GM12878 (cell line): ENCODE data around the gene FRMD8. TPM values are rescaled to one million over a fixed set of nuclear protein-coding genes. Genes with fewer than 3 reads are reported as not detected.

Experiments used
- ATAC-seq: fragments of 200-7000 bp; cut with Tn5 transposase; 3 replicates; pipeline ENCODE4 v1.9.1; 2020; ENCODE audit warnings: mild to moderate bottlenecking, moderate library complexity
- BruUV-seq: library from RNA; stranded (reverse); fragments of 400-500 nt; replicated peaks from 2 replicates; lab custom pipeline; 2021; lab: Mats Ljungman, UMichigan
- CTCF ChIA-PET: fragments of 300-600 bp; sonication (Branson Sonifier 250); formaldehyde crosslinking; extraction: SDS; loops from one replicate; lab custom pipeline; 2021; ENCODE audit warnings: inconsistent platforms; lab: Yijun Ruan, JAX
- POLR2A ChIA-PET: fragments of 350-600 bp; formaldehyde crosslinking; extraction: SDS; loops from one replicate; lab custom pipeline; 2021; ENCODE audit warnings: inconsistent platforms; lab: Charles Lee
- RAD21 ChIA-PET: fragments of 300-600 bp; sonication (Branson Sonifier 250); formaldehyde crosslinking; loops from one replicate; lab custom pipeline; 2023; ENCODE audit warnings: antibody characterized with exemption; ENCODE audit not compliant: unreplicated experiment; lab: Charles Lee
- SMC1A ChIA-PET: fragments of 300-600 bp; sonication (Branson Sonifier 250); formaldehyde crosslinking; loops from one replicate; lab custom pipeline; 2023; ENCODE audit not compliant: unreplicated experiment, uncharacterized antibody; lab: Charles Lee
- DNase-seq: peaks from one replicate; pipeline ENCODE4 v3.0.0-alpha.2; 2011; ENCODE audit warnings: low read depth, low spot score
- FAIRE-seq: peaks from 3 replicates; lab custom pipeline; 2011; peaks lifted over from hg19 to GRCh38; lab: Jason Lieb, UNC
- H2AFZ ChIP-seq: 2 replicates; pipeline ENCODE4 v1.6.0; 2011; ENCODE audit warnings: low read depth, low read length, control low read depth; ENCODE audit not compliant: control insufficient read depth
- H3K27ac ChIP-seq: 2 replicates; pipeline ENCODE4 v1.5.1; 2011; ENCODE audit warnings: control low read depth; ENCODE audit not compliant: control insufficient read depth, insufficient read depth
- H3K27me3 ChIP-seq, 2 experiments: replicated peaks in 1 of 2; 2 replicates each; pipeline versions ENCODE4 v1.6.0 to v1.6.1; 2011; ENCODE audit warnings: low read length in 1 of 2; ENCODE audit not compliant: control insufficient read depth in 2 of 2, insufficient read depth in 2 of 2
- H3K36me3 ChIP-seq, 2 experiments: 2 replicates each; pipeline ENCODE4 v1.5.1; 2011; ENCODE audit warnings: low read length in 1 of 2; ENCODE audit not compliant: control insufficient read depth in 2 of 2, insufficient read depth in 2 of 2
- H3K4me1 ChIP-seq: 2 replicates; pipeline ENCODE4 v1.6.1; 2011; ENCODE audit warnings: mild to moderate bottlenecking, low read length, moderate library complexity, mixed read lengths; ENCODE audit not compliant: control insufficient read depth, insufficient read depth
- H3K4me2 ChIP-seq: 2 replicates; pipeline ENCODE4 v1.6.0; 2011; ENCODE audit warnings: control low read depth; ENCODE audit not compliant: control insufficient read depth, insufficient read depth
- H3K4me3 ChIP-seq: fragments of 200-600 bp; sonication (generic); 2 replicates; pipeline ENCODE4 v1.5.1; 2016
- H3K79me2 ChIP-seq: 2 replicates; pipeline ENCODE4 v1.6.0; 2011; ENCODE audit warnings: low read length; ENCODE audit not compliant: control insufficient read depth, insufficient read depth
- H3K9ac ChIP-seq: 2 replicates; pipeline ENCODE4 v1.8.0; 2011; ENCODE audit warnings: low read length, control low read depth, mixed read lengths; ENCODE audit not compliant: control insufficient read depth, insufficient read depth
- H3K9me3 ChIP-seq: replicated peaks from 3 replicates; pipeline ENCODE4 v1.5.1; 2011; ENCODE audit warnings: mild to moderate bottlenecking, low read length; ENCODE audit not compliant: control insufficient read depth, insufficient read depth
- H4K20me1 ChIP-seq: 2 replicates; pipeline ENCODE4 v1.6.0; 2011; ENCODE audit not compliant: control insufficient read depth, insufficient read depth
- BMI1 ChIP-seq: fragments of 450-650 bp; IDR thresholded peaks from 2 replicates; pipeline ENCODE4 v1.6.1; 2016; ENCODE audit warnings: mild to moderate bottlenecking, moderate library complexity, borderline replicate concordance
- ESRRA ChIP-seq: IDR thresholded peaks from 2 replicates; pipeline ENCODE4 v1.6.1; 2012; ENCODE audit warnings: mild to moderate bottlenecking, low read length, improper control_type of control experiment
- EZH2 ChIP-seq: IDR thresholded peaks from 2 replicates; pipeline ENCODE4 v1.6.1; 2012; ENCODE audit warnings: low read depth, mild to moderate bottlenecking, control low read depth, inconsistent platforms, low read length, borderline replicate concordance; ENCODE audit not compliant: control insufficient read depth
- HDAC2 ChIP-seq: fragments of 200-600 bp; sonication (generic); IDR thresholded peaks from 2 replicates; pipeline ENCODE4 v1.6.1; 2017
- JUNB ChIP-seq: IDR thresholded peaks from 2 replicates; pipeline ENCODE4 v1.6.1; 2016; ENCODE audit warnings: antibody characterized with exemption, mild to moderate bottlenecking
- JUND ChIP-seq: IDR thresholded peaks from 2 replicates; pipeline ENCODE4 v1.6.1; 2012; ENCODE audit warnings: low read depth, mild to moderate bottlenecking, low read length, improper control_type of control experiment, moderate library complexity
- KLF5 ChIP-seq: fragments of 450-650 bp; IDR thresholded peaks from 2 replicates; pipeline ENCODE4 v1.6.1; 2014; ENCODE audit warnings: mild to moderate bottlenecking; ENCODE audit not compliant: partially characterized antibody
- RUNX3 ChIP-seq: IDR thresholded peaks from 2 replicates; pipeline ENCODE4 v1.6.1; 2012; ENCODE audit warnings: low read length, inconsistent platforms
- SMAD5 ChIP-seq: IDR thresholded peaks from 2 replicates; pipeline ENCODE4 v1.6.1; 2016; ENCODE audit warnings: antibody characterized with exemption, low read depth
- ZBED1 ChIP-seq: IDR thresholded peaks from 2 replicates; pipeline ENCODE4 v1.6.1; 2016; ENCODE audit warnings: borderline replicate concordance
- WGBS: methylation state at CpG from one replicate; pipeline ENCODE4 v1.1.6; 2016; ENCODE audit warnings: low lambda C conversion rate; ENCODE audit not compliant: insufficient replicate concordance, insufficient coverage; ENCODE audit errors: missing lambda C conversion rate; 5-methylcytosine and 5-hydroxymethylcytosine counted together
- in situ Hi-C: fragments of 300-500 bp; cut with MboI; formaldehyde crosslinking; loops from 9 replicates; pipeline ENCODE4 v1.14.3; 2018; ENCODE audit warnings: mixed read lengths
- intact Hi-C: fragments of 100-400 bp; cut with micrococcal nuclease; formaldehyde crosslinking; loops from one replicate; pipeline ENCODE4 v1.14.2; 2022; ENCODE audit not compliant: unreplicated experiment
- polyA plus RNA-seq, 11 experiments: library from polyadenylated mRNA; depleted of rRNA in 4 of 11; unstranded in 6 of 11; stranded (reverse) in 5 of 11; fragments of >200 nt; fragmentation: Nextera tagmentation in 4 of 11; fragmentation: Illumina TruSeq in 1 of 11; extraction: Ambion mirVana in 4 of 11; extraction: Trizol in 1 of 11; gene quantifications; 1 replicate in 1 of 11; 2 replicates in 10 of 11; pipeline versions ENCODE4 v1.2.1 to v1.2.3, GENCODE V29; 2011 to 2016; ENCODE audit warnings: inconsistent platforms in 2 of 11, missing spikeins in 2 of 11, low read depth in 1 of 11
- total RNA-seq, 4 experiments: library from RNA; depleted of rRNA in 3 of 4; stranded (reverse); fragments of >200 nt in 3 of 4; fragmentation: Illumina TruSeq in 1 of 4; extraction: Trizol in 1 of 4; gene quantifications; 2 replicates each; pipeline versions ENCODE4 v1.2.1 to v1.2.3, GENCODE V29; 2013 to 2021
- TF ChIP-seq, protein P1 (sequence below): IDR thresholded peaks from 2 replicates; pipeline ENCODE4 v1.6.1; 2011; ENCODE audit warnings: mild to moderate bottlenecking, low read depth, low read length, moderate library complexity; ENCODE audit not compliant: insufficient replicate concordance
- TF ChIP-seq, protein P2 (sequence below): IDR thresholded peaks from 2 replicates; pipeline ENCODE4 v1.6.1; 2011; ENCODE audit warnings: low read depth, low read length, improper control_type of control experiment, borderline replicate concordance
- TF ChIP-seq, protein P3 (sequence below): fragments of 450-650 bp; IDR thresholded peaks from 2 replicates; pipeline ENCODE4 v1.6.1; 2017; ENCODE audit warnings: mild to moderate bottlenecking
- TF ChIP-seq, protein P4 (sequence below): fragments of 450-650 bp; IDR thresholded peaks from 2 replicates; pipeline ENCODE4 v1.6.1; 2017; ENCODE audit warnings: antibody characterized with exemption, mild to moderate bottlenecking, moderate library complexity

Gene FRMD8
- total and polyA plus RNA-seq, 10 of the 15 experiments (the other 5 are each of a cell fraction or from before 2014, with no cell fraction given): 8.3 to 69.4 (median 28.0) TPM

DNA sequence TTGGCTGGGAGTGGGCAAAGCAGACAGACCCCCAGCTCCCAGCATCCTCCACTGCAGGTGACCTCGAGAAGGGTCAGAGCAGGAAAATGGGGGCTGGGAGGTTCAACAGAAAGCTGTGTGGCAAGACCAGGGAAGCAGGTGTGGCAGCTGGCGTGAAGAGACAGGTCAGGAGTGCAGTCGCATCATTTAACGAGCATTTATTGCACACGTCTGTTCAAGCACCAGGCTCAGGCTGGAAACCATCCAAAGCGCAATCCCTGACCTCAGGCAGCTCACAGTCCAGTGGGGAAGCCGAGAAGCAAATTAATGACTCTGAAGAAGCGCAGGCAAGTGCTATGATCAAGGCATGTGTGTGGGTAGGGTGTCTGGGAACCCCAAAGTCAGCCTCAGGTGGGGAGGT is 11.4 kb upstream of the FRMD8 start:
- ATAC-seq (no peak), DNase-seq (no peak), FAIRE-seq (no peak)
- Histone ChIP-seq H3K4me3 (no peak overlapping the region), H3K79me2 (no peaks in the 10 kb centered on the region), H3K4me1 (peaks cover 18% of the 10 kb centered on the region), H3K27me3 (no peaks in the 10 kb centered on the region), H3K36me3 (peaks cover 0 to 3% of the 10 kb centered on the region in 2 experiments; a peak in 2 of 4 replicates), H3K27ac (no peak overlapping the region), H3K9me3 (no peaks in the 10 kb centered on the region), H3K9ac (no peak overlapping the region), H3K4me2 (no peak overlapping the region), H2AFZ (no peak overlapping the region), H4K20me1 (no peaks in the 10 kb centered on the region)
- ChIA-PET RAD21 (no interaction called here), SMC1A (interaction anchor here (1.1 kb wide), 1 partner anchor 14 kb away, joined by 3 read pairs; no protein-coding TSS in a partner anchor), POLR2A (interaction anchor here (0.6 to 1.3 kb wide), 2 partner anchors 21 to 32 kb away, joined by 3 to 4 read pairs; no protein-coding TSS in a partner anchor), CTCF (interaction anchor here (1.4 kb wide), 1 partner anchor 94 kb away, joined by 4 read pairs; no protein-coding TSS in a partner anchor)
- in situ Hi-C loops (no loop called here), intact Hi-C loops (no loop called here)
- WGBS: 81% methylated on average over 8 of the region's 8 CpGs
- BruUV-seq: no TSS peak
- TF ChIP-seq KLF5 (no peak), ESRRA (no peak), SMAD5 (no peak), JUND (no peak), JUNB (no peak), BMI1 (no peak), RUNX3 (no peak), EZH2 (no peak), HDAC2 (no peak), ZBED1 (no peak)
- TF ChIP-seq, protein P1, sequence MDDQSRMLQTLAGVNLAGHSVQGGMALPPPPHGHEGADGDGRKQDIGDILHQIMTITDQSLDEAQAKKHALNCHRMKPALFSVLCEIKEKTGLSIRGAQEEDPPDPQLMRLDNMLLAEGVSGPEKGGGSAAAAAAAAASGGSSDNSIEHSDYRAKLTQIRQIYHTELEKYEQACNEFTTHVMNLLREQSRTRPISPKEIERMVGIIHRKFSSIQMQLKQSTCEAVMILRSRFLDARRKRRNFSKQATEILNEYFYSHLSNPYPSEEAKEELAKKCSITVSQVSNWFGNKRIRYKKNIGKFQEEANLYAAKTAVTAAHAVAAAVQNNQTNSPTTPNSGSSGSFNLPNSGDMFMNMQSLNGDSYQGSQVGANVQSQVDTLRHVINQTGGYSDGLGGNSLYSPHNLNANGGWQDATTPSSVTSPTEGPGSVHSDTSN: no peak
- TF ChIP-seq, protein P2, sequence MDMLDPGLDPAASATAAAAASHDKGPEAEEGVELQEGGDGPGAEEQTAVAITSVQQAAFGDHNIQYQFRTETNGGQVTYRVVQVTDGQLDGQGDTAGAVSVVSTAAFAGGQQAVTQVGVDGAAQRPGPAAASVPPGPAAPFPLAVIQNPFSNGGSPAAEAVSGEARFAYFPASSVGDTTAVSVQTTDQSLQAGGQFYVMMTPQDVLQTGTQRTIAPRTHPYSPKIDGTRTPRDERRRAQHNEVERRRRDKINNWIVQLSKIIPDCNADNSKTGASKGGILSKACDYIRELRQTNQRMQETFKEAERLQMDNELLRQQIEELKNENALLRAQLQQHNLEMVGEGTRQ: no peak
- TF ChIP-seq, protein P3, sequence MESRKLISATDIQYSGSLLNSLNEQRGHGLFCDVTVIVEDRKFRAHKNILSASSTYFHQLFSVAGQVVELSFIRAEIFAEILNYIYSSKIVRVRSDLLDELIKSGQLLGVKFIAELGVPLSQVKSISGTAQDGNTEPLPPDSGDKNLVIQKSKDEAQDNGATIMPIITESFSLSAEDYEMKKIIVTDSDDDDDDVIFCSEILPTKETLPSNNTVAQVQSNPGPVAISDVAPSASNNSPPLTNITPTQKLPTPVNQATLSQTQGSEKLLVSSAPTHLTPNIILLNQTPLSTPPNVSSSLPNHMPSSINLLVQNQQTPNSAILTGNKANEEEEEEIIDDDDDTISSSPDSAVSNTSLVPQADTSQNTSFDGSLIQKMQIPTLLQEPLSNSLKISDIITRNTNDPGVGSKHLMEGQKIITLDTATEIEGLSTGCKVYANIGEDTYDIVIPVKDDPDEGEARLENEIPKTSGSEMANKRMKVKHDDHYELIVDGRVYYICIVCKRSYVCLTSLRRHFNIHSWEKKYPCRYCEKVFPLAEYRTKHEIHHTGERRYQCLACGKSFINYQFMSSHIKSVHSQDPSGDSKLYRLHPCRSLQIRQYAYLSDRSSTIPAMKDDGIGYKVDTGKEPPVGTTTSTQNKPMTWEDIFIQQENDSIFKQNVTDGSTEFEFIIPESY: no peak
- TF ChIP-seq, protein P4, sequence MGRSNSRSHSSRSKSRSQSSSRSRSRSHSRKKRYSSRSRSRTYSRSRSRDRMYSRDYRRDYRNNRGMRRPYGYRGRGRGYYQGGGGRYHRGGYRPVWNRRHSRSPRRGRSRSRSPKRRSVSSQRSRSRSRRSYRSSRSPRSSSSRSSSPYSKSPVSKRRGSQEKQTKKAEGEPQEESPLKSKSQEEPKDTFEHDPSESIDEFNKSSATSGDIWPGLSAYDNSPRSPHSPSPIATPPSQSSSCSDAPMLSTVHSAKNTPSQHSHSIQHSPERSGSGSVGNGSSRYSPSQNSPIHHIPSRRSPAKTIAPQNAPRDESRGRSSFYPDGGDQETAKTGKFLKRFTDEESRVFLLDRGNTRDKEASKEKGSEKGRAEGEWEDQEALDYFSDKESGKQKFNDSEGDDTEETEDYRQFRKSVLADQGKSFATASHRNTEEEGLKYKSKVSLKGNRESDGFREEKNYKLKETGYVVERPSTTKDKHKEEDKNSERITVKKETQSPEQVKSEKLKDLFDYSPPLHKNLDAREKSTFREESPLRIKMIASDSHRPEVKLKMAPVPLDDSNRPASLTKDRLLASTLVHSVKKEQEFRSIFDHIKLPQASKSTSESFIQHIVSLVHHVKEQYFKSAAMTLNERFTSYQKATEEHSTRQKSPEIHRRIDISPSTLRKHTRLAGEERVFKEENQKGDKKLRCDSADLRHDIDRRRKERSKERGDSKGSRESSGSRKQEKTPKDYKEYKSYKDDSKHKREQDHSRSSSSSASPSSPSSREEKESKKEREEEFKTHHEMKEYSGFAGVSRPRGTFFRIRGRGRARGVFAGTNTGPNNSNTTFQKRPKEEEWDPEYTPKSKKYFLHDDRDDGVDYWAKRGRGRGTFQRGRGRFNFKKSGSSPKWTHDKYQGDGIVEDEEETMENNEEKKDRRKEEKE: no peak
